SK-N-MC (cell line): ENCODE data around the gene TNFSF8.
A peak's percentile ranks its signal among the peaks of the same experiment; 100 is the strongest.

ENCODE experiments used
- EZH2 ChIP-seq: fragments of 200-600 bp; sonication (generic); IDR thresholded peaks from one replicate; pipeline ENCODE4 v1.6.1; 2017; ENCODE audit warnings: antibody characterized with exemption
- FOXP2 ChIP-seq: optimal IDR thresholded peaks from 2 replicates; pipeline ENCODE3; 2011; ENCODE audit warnings: mild to moderate bottlenecking, moderate library complexity; ENCODE audit not compliant: insufficient read depth; ENCODE audit errors: extremely low read length, control extremely low read depth
- POLR2AphosphoS5 ChIP-seq: IDR thresholded peaks from 2 replicates; pipeline ENCODE4 v1.6.1; 2012; ENCODE audit warnings: mild to moderate bottlenecking, low read depth, low read length, borderline replicate concordance

DNA sequence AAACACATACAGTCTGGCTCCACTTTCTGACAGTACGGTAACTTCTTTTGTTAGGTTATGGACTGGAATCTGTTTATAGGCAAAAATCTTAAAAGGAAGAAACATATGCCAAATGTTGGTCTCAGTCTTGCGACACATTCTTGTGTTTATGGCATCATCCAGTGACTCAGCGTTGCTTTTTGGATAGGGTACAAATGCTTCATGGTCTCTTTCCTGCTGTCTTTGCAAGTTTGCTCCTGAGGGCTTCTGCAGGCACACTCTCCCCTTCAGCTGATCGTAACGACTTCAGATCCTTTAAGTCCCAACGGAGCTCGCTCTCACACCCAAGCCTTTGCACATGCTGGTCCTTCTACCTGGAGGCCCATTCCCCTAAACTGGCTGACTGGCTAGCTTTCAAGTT, 23.6 kb upstream of the TNFSF8 start:
- TF ChIP-seq EZH2 (no peak), POLR2AphosphoS5 (peak; percentile 67; the same call in 1 of the 2 replicates), FOXP2 (peak; percentile 95)
